Measurements from ENCODE around the gene PFKFB4.
"Not testable (repeated sequence)": the region's sequence is repeated elsewhere in the genome, so short reads cannot be mapped to it uniquely, and the experiment has no call there.

- TF ChIP-seq POLR2A, POLR2AphosphoS5 (IDR thresholded peaks at IDR 0.05): not testable (repeated sequence)
- TF ChIP-seq, protein P1, sequence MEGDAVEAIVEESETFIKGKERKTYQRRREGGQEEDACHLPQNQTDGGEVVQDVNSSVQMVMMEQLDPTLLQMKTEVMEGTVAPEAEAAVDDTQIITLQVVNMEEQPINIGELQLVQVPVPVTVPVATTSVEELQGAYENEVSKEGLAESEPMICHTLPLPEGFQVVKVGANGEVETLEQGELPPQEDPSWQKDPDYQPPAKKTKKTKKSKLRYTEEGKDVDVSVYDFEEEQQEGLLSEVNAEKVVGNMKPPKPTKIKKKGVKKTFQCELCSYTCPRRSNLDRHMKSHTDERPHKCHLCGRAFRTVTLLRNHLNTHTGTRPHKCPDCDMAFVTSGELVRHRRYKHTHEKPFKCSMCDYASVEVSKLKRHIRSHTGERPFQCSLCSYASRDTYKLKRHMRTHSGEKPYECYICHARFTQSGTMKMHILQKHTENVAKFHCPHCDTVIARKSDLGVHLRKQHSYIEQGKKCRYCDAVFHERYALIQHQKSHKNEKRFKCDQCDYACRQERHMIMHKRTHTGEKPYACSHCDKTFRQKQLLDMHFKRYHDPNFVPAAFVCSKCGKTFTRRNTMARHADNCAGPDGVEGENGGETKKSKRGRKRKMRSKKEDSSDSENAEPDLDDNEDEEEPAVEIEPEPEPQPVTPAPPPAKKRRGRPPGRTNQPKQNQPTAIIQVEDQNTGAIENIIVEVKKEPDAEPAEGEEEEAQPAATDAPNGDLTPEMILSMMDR (IDR thresholded peaks at IDR 0.05 in 8 of 11, conservative IDR thresholded peaks at IDR 0.05 in 3 of 11): not testable (repeated sequence)
Measured at GRCh38 chr3:48482822-48483221, 73.8 kb downstream of the PFKFB4 start.

Measured in spleen (tissue), 7 donors.